WTC11 (cell line): ENCODE measurements around the gene PNO1. TPM values are rescaled to one million over a fixed set of nuclear protein-coding genes. Genes with fewer than 3 reads are reported as not detected.

Experiments
- ATF2 ChIP-seq: sonication (generic); formaldehyde crosslinking; IDR thresholded peaks from 2 replicates; pipeline ENCODE4 v1.8.1; 2022; ENCODE audit warnings: low read depth, missing genetic modification reagents, borderline replicate concordance
- ATF6 ChIP-seq: sonication (generic); formaldehyde crosslinking; IDR thresholded peaks from 2 replicates; pipeline ENCODE4 v1.8.1; 2023; ENCODE audit warnings: mild to moderate bottlenecking, missing genetic modification reagents
- CBFB ChIP-seq: sonication (generic); formaldehyde crosslinking; IDR thresholded peaks from 2 replicates; pipeline ENCODE4 v1.8.1; 2022; ENCODE audit warnings: mild to moderate bottlenecking, low read depth, missing genetic modification reagents
- ERG ChIP-seq: fragments of 250-450 bp; sonication (Bioruptor Pico); IDR thresholded peaks from 2 replicates; pipeline ENCODE4 v1.8.0; 2021; ENCODE audit warnings: mild to moderate bottlenecking
- ESRRA ChIP-seq: sonication (generic); formaldehyde crosslinking; IDR thresholded peaks from 2 replicates; pipeline ENCODE4 v1.8.1; 2022; ENCODE audit warnings: mild to moderate bottlenecking, missing genetic modification reagents, borderline replicate concordance
- FOXJ3 ChIP-seq: sonication (generic); formaldehyde crosslinking; IDR thresholded peaks from 2 replicates; pipeline ENCODE4 v1.9.0; 2021; ENCODE audit warnings: missing genetic modification reagents, mild to moderate bottlenecking, borderline replicate concordance
- FOXP1 ChIP-seq: sonication (generic); formaldehyde crosslinking; IDR thresholded peaks from 2 replicates; pipeline ENCODE4 v1.8.0; 2022; ENCODE audit warnings: missing genetic modification reagents, mild to moderate bottlenecking, moderate library complexity, borderline replicate concordance
- FOXP4 ChIP-seq: sonication (generic); formaldehyde crosslinking; IDR thresholded peaks from 2 replicates; pipeline ENCODE4 v1.8.0; 2022; ENCODE audit warnings: mild to moderate bottlenecking, missing genetic modification reagents
- GABPB1 ChIP-seq: sonication (generic); formaldehyde crosslinking; IDR thresholded peaks from 2 replicates; pipeline ENCODE4 v1.8.1; 2023; ENCODE audit warnings: mild to moderate bottlenecking, missing genetic modification reagents
- JUN ChIP-seq: sonication (generic); formaldehyde crosslinking; IDR thresholded peaks from 2 replicates; pipeline ENCODE4 v1.8.0; 2023; ENCODE audit warnings: mild to moderate bottlenecking, missing genetic modification reagents
- KAT7 ChIP-seq: sonication (generic); formaldehyde crosslinking; IDR thresholded peaks from 2 replicates; pipeline ENCODE4 v1.8.1; 2023; ENCODE audit warnings: missing genetic modification reagents, mild to moderate bottlenecking, borderline replicate concordance
- NR1H2 ChIP-seq: sonication (generic); formaldehyde crosslinking; IDR thresholded peaks from 2 replicates; pipeline ENCODE4 v1.9.0; 2021; ENCODE audit warnings: mild to moderate bottlenecking, moderate library complexity, missing genetic modification reagents
- NR2C2 ChIP-seq: sonication (generic); formaldehyde crosslinking; IDR thresholded peaks from 2 replicates; pipeline ENCODE4 v1.8.0; 2022; ENCODE audit warnings: mild to moderate bottlenecking, missing genetic modification reagents
- PRRX2 ChIP-seq: fragments of 250-450 bp; sonication (Bioruptor Pico); IDR thresholded peaks from 2 replicates; pipeline ENCODE4 v1.8.0; 2021; ENCODE audit warnings: mild to moderate bottlenecking
- SP1 ChIP-seq: sonication (generic); formaldehyde crosslinking; conservative IDR thresholded peaks from 2 replicates; pipeline ENCODE4 v1.8.1; 2022; ENCODE audit warnings: missing genetic modification reagents
- TEAD4 ChIP-seq: sonication (generic); formaldehyde crosslinking; IDR thresholded peaks from 2 replicates; pipeline ENCODE4 v1.8.0; 2022; ENCODE audit warnings: mild to moderate bottlenecking, missing genetic modification reagents
- USF1 ChIP-seq: sonication (generic); formaldehyde crosslinking; IDR thresholded peaks from 2 replicates; pipeline ENCODE4 v1.8.0; 2022; ENCODE audit warnings: mild to moderate bottlenecking, missing genetic modification reagents
- USF2 ChIP-seq: sonication (generic); formaldehyde crosslinking; IDR thresholded peaks from 2 replicates; pipeline ENCODE4 v1.8.1; 2023; ENCODE audit warnings: mild to moderate bottlenecking, missing genetic modification reagents, moderate library complexity
- ZMAT4 ChIP-seq: fragments of 250-450 bp; sonication (Bioruptor Pico); IDR thresholded peaks from 2 replicates; pipeline ENCODE4 v1.9.0; 2021; ENCODE audit warnings: mild to moderate bottlenecking
- ZNF423 ChIP-seq: fragments of 250-450 bp; sonication (Bioruptor Pico); IDR thresholded peaks from 2 replicates; pipeline ENCODE4 v2.1.2; 2022; ENCODE audit warnings: mild to moderate bottlenecking, moderate library complexity
- ZNF425 ChIP-seq: fragments of 250-450 bp; sonication (Bioruptor Pico); conservative IDR thresholded peaks from 2 replicates; pipeline ENCODE4 v1.9.0; 2021; ENCODE audit warnings: mild to moderate bottlenecking
- ZNF512 ChIP-seq: sonication (generic); formaldehyde crosslinking; IDR thresholded peaks from 2 replicates; pipeline ENCODE4 v1.8.1; 2022; ENCODE audit warnings: missing genetic modification reagents, borderline replicate concordance
- ZSCAN18 ChIP-seq: fragments of 250-450 bp; sonication (Bioruptor Pico); IDR thresholded peaks from 2 replicates; pipeline ENCODE4 v2.1.2; 2022; ENCODE audit warnings: mild to moderate bottlenecking, moderate library complexity
- total RNA-seq: library from RNA; stranded (reverse); gene quantifications from 3 replicates; pipeline ENCODE4 v1.2.3, GENCODE V29; 2021

The PNO1 gene
- total RNA-seq, 1 experiment from 2014 or later: 24.0 TPM

GRCh38 chr2:68157402-68158133 is at the start of gene PNO1 (continued):
- TF ChIP-seq ATF6 (CRISPR knock-in tag) (no peak), NR1H2 (no peak), ZNF512 (no peak), KAT7 (CRISPR knock-in tag) (peak; percentile 85; the same call in 1 of the 2 replicates), PRRX2 (no peak), ESRRA (CRISPR knock-in tag) (no peak; the same call in 1 of the 2 replicates), CBFB (CRISPR knock-in tag) (no peak), FOXP1 (CRISPR knock-in tag) (peak; percentile 63; the same call in 1 of the 2 replicates), ERG (CRISPR knock-in tag) (no peak), NR2C2 (no peak), ZSCAN18 (CRISPR knock-in tag) (no peak), USF2 (peak; percentile 78), FOXP4 (CRISPR knock-in tag) (no peak), USF1 (CRISPR knock-in tag) (peak; percentile 84), JUN (0 out of 2 replicates have a peak, but pooled peaks have one; percentile 33), TEAD4 (CRISPR knock-in tag) (no peak), ZNF423 (CRISPR knock-in tag) (no peak), SP1 (CRISPR knock-in tag) (peak; percentile 74), ZMAT4 (no peak), ZNF425 (CRISPR knock-in tag) (no peak), ATF2 (CRISPR knock-in tag) (no peak), FOXJ3 (CRISPR knock-in tag) (no peak), GABPB1 (peak; percentile 56; the same call in 1 of the 2 replicates)
